Keratinocyte (primary cell): ENCODE measurements around the gene ANKFN1. TPM values are rescaled to one million over a fixed set of nuclear protein-coding genes. Genes with fewer than 3 reads are reported as not detected.

ENCODE experiments used
- DNase-seq: peaks from one replicate; pipeline ENCODE4 v3.0.0-alpha.2; 2011; ENCODE audit warnings: low read depth, missing footprints, low spot score
- FAIRE-seq: peaks from 2 replicates; lab custom pipeline; 2011; peaks lifted over from hg19 to GRCh38; lab: Jason Lieb, UNC
- H2AFZ ChIP-seq: 2 replicates; pipeline ENCODE4 v1.6.0; 2012; ENCODE audit warnings: low read length, control low read depth, inconsistent platforms; ENCODE audit not compliant: control insufficient read depth
- H3K27ac ChIP-seq: 2 replicates; pipeline ENCODE4 v1.5.1; 2011; ENCODE audit warnings: low read length; ENCODE audit not compliant: control insufficient read depth, insufficient read depth
- H3K27me3 ChIP-seq: 3 replicates; pipeline ENCODE4 v1.6.0; 2011; ENCODE audit warnings: low read length; ENCODE audit not compliant: control insufficient read depth, insufficient read depth; ENCODE audit errors: extremely low read depth
- H3K36me3 ChIP-seq, 2 experiments: 2 replicates in 1 of 2; 3 replicates in 1 of 2; pipeline ENCODE4 v1.5.1; 2011; ENCODE audit warnings: low read length in 2 of 2, mild to moderate bottlenecking in 1 of 2; ENCODE audit not compliant: control insufficient read depth in 2 of 2, insufficient read depth in 2 of 2; ENCODE audit errors: extremely low read depth in 1 of 2
- H3K4me1 ChIP-seq: 3 replicates; pipeline ENCODE4 v1.5.1; 2011; ENCODE audit warnings: low read length; ENCODE audit not compliant: control insufficient read depth, insufficient read depth; ENCODE audit errors: extremely low read depth
- H3K4me2 ChIP-seq: 3 replicates; pipeline ENCODE4 v1.6.0; 2011; ENCODE audit warnings: low read depth, low read length; ENCODE audit not compliant: control insufficient read depth, insufficient read depth; ENCODE audit errors: extremely low read depth
- H3K4me3 ChIP-seq, 3 experiments: fragments of 200-600 bp in 1 of 3; sonication (generic) in 1 of 3; 2 replicates in 2 of 3; 3 replicates in 1 of 3; pipeline ENCODE4 v1.5.1; 2011 to 2016; ENCODE audit warnings: low read length in 3 of 3, mild to moderate bottlenecking in 3 of 3, control low read depth in 2 of 3, inconsistent platforms in 1 of 3, low read depth in 1 of 3, mixed read lengths in 1 of 3, mixed run types in 1 of 3, moderate library complexity in 1 of 3; ENCODE audit not compliant: control insufficient read depth in 2 of 3, insufficient read depth in 2 of 3; ENCODE audit errors: extremely low read depth in 1 of 3
- H3K79me2 ChIP-seq: 2 replicates; pipeline ENCODE4 v1.6.0; 2012; ENCODE audit warnings: low read length; ENCODE audit not compliant: control insufficient read depth, insufficient read depth
- H3K9ac ChIP-seq: 3 replicates; pipeline ENCODE4 v1.6.0; 2011; ENCODE audit warnings: low read length; ENCODE audit not compliant: control insufficient read depth, insufficient read depth; ENCODE audit errors: extremely low read depth
- H3K9me1 ChIP-seq: 3 replicates; pipeline ENCODE4 v1.6.0; 2011; ENCODE audit warnings: low read length; ENCODE audit not compliant: control insufficient read depth, insufficient read depth; ENCODE audit errors: extremely low read depth
- H3K9me3 ChIP-seq: 2 replicates; pipeline ENCODE4 v1.5.1; 2012; ENCODE audit warnings: low read depth, low read length; ENCODE audit not compliant: control insufficient read depth
- H4K20me1 ChIP-seq: 3 replicates; pipeline ENCODE4 v1.6.0; 2011; ENCODE audit warnings: low read length; ENCODE audit not compliant: control insufficient read depth, insufficient read depth; ENCODE audit errors: extremely low read depth
- EZH2 ChIP-seq: IDR thresholded peaks from one replicate; pipeline ENCODE4 v1.6.1; 2012; ENCODE audit warnings: inconsistent platforms, mild to moderate bottlenecking, low read length, moderate library complexity
- dilution Hi-C: fragments of 300-500 bp; cut with MboI; formaldehyde crosslinking; loops from one replicate; pipeline ENCODE4 v1.7.0; 2020; ENCODE audit warnings: low sequenced_read_pairs; ENCODE audit not compliant: extremely low pct_ligation_motif_present
- polyA plus RNA-seq, 5 experiments: library from polyadenylated mRNA; depleted of rRNA in 3 of 5; stranded (reverse) in 3 of 5; stranded (forward) in 1 of 5; unstranded in 1 of 5; fragments of >200 nt; gene quantifications; 1 replicate in 1 of 5; 2 replicates in 3 of 5; 3 replicates in 1 of 5; pipeline versions ENCODE4 v1.2.1 to v1.2.3, GENCODE V29; 2011 to 2012; ENCODE audit warnings: missing spikeins in 2 of 5, low read depth in 1 of 5, low replicate concordance in 1 of 5
- TF ChIP-seq, protein P1 (sequence below), 3 experiments: IDR thresholded peaks in 1 of 3; conservative IDR thresholded peaks in 1 of 3; optimal IDR thresholded peaks in 1 of 3; 2 replicates in 2 of 3; 3 replicates in 1 of 3; pipeline versions ENCODE3 to v1.5.1; 2011; ENCODE audit warnings: low read length in 3 of 3, mild to moderate bottlenecking in 3 of 3, moderate library complexity in 2 of 3, control low read depth in 1 of 3, inconsistent platforms in 1 of 3; ENCODE audit not compliant: insufficient read depth in 2 of 3; ENCODE audit errors: extremely low read depth in 1 of 3

The ANKFN1 gene
- polyA plus RNA-seq, 1 donor (not counting 4 experiments of a cell fraction or from before 2014, with no cell fraction given), result 0.12 TPM

DNA sequence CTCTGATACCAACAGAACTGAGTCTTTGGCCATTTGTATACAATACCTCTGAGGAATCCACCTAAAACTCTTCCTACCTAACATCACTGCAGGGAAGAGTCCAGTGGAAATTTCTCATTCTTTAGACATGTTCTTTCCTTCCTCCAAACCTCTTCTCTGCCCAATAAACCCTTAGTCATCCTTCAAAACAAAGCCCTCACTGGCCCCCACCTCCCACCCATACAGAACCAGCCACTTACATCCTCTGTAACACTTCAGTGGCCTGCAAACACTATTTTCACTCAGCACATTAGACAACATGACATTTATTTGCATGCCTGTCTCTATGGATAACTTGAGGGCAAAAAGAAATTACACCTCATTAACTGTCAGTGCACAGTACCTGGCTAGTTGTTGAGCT, 239.9 kb downstream of the ANKFN1 start:
- dilution Hi-C loops, result no loop called here
- DNase-seq (no peak), FAIRE-seq (no peak)
- Histone ChIP-seq H3K9ac (no peak overlapping the region), H3K27me3 (no peaks in the 10 kb centered on the region), H2AFZ (no peak overlapping the region), H3K9me3 (no peaks in the 10 kb centered on the region), H4K20me1 (no peaks in the 10 kb centered on the region), H3K36me3 (no peaks in the 10 kb centered on the region), H3K4me1 (no peaks in the 10 kb centered on the region), H3K4me3 (no peak overlapping the region), H3K79me2 (no peaks in the 10 kb centered on the region), H3K9me1 (no peaks in the 10 kb centered on the region), H3K27ac (no peak overlapping the region), H3K4me2 (no peak overlapping the region)
- TF ChIP-seq, protein P1, sequence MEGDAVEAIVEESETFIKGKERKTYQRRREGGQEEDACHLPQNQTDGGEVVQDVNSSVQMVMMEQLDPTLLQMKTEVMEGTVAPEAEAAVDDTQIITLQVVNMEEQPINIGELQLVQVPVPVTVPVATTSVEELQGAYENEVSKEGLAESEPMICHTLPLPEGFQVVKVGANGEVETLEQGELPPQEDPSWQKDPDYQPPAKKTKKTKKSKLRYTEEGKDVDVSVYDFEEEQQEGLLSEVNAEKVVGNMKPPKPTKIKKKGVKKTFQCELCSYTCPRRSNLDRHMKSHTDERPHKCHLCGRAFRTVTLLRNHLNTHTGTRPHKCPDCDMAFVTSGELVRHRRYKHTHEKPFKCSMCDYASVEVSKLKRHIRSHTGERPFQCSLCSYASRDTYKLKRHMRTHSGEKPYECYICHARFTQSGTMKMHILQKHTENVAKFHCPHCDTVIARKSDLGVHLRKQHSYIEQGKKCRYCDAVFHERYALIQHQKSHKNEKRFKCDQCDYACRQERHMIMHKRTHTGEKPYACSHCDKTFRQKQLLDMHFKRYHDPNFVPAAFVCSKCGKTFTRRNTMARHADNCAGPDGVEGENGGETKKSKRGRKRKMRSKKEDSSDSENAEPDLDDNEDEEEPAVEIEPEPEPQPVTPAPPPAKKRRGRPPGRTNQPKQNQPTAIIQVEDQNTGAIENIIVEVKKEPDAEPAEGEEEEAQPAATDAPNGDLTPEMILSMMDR (optimal IDR thresholded peaks at IDR 0.05 in 1 of 3, IDR thresholded peaks at IDR 0.05 in 1 of 3, conservative IDR thresholded peaks at IDR 0.05 in 1 of 3; ENCODE audit: extremely low read depth in 1 of 3, insufficient read depth in 2 of 3, low read length in 3 of 3), result no peak
- TF ChIP-seq EZH2, result no peak

DNA sequence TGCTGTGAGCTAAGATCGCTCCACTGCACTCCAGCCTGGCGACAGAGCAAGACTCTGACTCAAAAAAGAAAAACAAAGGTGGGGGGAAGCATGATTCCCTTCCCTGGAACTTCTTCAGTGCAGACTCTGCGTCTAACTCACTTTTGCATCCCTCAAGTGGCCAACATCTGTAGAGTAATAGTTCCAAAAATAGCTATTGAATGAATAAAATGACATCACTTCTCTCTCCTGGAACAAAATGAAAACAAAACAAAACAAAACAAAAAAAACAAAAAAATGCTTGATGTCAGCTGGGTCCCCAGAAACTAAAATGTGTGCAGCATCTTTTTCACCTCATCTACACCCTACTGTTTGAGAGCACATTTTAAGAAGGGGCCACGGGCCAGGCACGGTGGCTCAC, 242.5 kb downstream of the ANKFN1 start:
- no peaks in the 10 kb centered on the region for H3K9me1 ChIP-seq
- H3K36me3 ChIP-seq, result no peaks in the 10 kb centered on the region
- no peak overlapping the region for H3K9ac ChIP-seq
- H2AFZ ChIP-seq, result no peak overlapping the region
- DNase-seq, result no peak
- TF ChIP-seq, protein P1 (optimal IDR thresholded peaks at IDR 0.05 in 1 of 3, IDR thresholded peaks at IDR 0.05 in 1 of 3, conservative IDR thresholded peaks at IDR 0.05 in 1 of 3; ENCODE audit: extremely low read depth in 1 of 3, insufficient read depth in 2 of 3, low read length in 3 of 3), result no peak
- no peak for TF ChIP-seq EZH2
- FAIRE-seq, result no peak
- no peaks in the 10 kb centered on the region for H3K27me3 ChIP-seq
- H3K9me3 ChIP-seq, result no peaks in the 10 kb centered on the region
- dilution Hi-C loops, result no loop called here
- H3K79me2 ChIP-seq, result no peaks in the 10 kb centered on the region
- no peak overlapping the region for H3K4me2 ChIP-seq
- H3K4me3 ChIP-seq, result no peak overlapping the region
- no peaks in the 10 kb centered on the region for H4K20me1 ChIP-seq
- H3K4me1 ChIP-seq, result no peaks in the 10 kb centered on the region
- no peak overlapping the region for H3K27ac ChIP-seq
